SK-N-SH treated with all-trans-retinoic acid at 6 μM for 48 hours (cell line): ENCODE results near the gene SGF29.
A peak's percentile ranks its signal among the peaks of the same experiment; 100 is the strongest.

ENCODE experiments used
- ATAC-seq: fragments of 200-7000 bp; cut with Tn5 transposase; 3 replicates; pipeline ENCODE4 v1.9.1; 2020; ENCODE audit warnings: mild to moderate bottlenecking, moderate library complexity
- ARNTL ChIP-seq: fragments of 450-650 bp; formaldehyde crosslinking; IDR thresholded peaks from 2 replicates; pipeline ENCODE4 v1.5.0; 2020; ENCODE audit warnings: low read depth, mild to moderate bottlenecking, moderate library complexity, borderline replicate concordance
- BACH2 ChIP-seq: fragments of 250-450 bp; sonication (Bioruptor Pico); IDR thresholded peaks from 2 replicates; pipeline ENCODE4 v1.9.0; 2021; ENCODE audit warnings: mild to moderate bottlenecking, borderline replicate concordance
- CREB5 ChIP-seq: fragments of 250-450 bp; sonication (Bioruptor Pico); IDR thresholded peaks from 2 replicates; pipeline ENCODE4 v1.5.1; 2020; ENCODE audit warnings: low read depth, mild to moderate bottlenecking, moderate library complexity
- CSDC2 ChIP-seq: fragments of 250-450 bp; sonication (Bioruptor Pico); IDR thresholded peaks from 2 replicates; pipeline ENCODE4 v1.5.0; 2020; ENCODE audit warnings: mild to moderate bottlenecking, moderate library complexity
- CSRNP3 ChIP-seq: fragments of 250-450 bp; sonication (Bioruptor Pico); IDR thresholded peaks from 2 replicates; pipeline ENCODE4 v1.5.1; 2021; ENCODE audit warnings: mild to moderate bottlenecking, moderate library complexity
- GLIS3 ChIP-seq: fragments of 250-450 bp; sonication (Bioruptor Pico); IDR thresholded peaks from 2 replicates; pipeline ENCODE4 v1.5.0; 2020; ENCODE audit warnings: mild to moderate bottlenecking, moderate library complexity
- ISL1 ChIP-seq: fragments of 250-450 bp; sonication (Bioruptor Pico); IDR thresholded peaks from 2 replicates; pipeline ENCODE4 v2.1.2; 2022; ENCODE audit warnings: mild to moderate bottlenecking, moderate library complexity
- OSR1 ChIP-seq: fragments of 250-450 bp; sonication (Bioruptor Pico); IDR thresholded peaks from 2 replicates; pipeline ENCODE4 v1.8.0; 2022; ENCODE audit warnings: moderate library complexity, mild to moderate bottlenecking, inconsistent platforms
- PATZ1 ChIP-seq: fragments of 250-450 bp; sonication (Bioruptor Pico); IDR thresholded peaks from 2 replicates; pipeline ENCODE4 v1.8.0; 2020; ENCODE audit warnings: mild to moderate bottlenecking, moderate library complexity, borderline replicate concordance
- POU6F1 ChIP-seq: fragments of 250-450 bp; sonication (Bioruptor Pico); IDR thresholded peaks from 2 replicates; pipeline ENCODE4 v1.8.0; 2021; ENCODE audit warnings: low read depth, mild to moderate bottlenecking, moderate library complexity, borderline replicate concordance
- PPARA ChIP-seq: fragments of 250-450 bp; sonication (Bioruptor Pico); IDR thresholded peaks from 2 replicates; pipeline ENCODE4 v1.5.0; 2020; ENCODE audit warnings: mild to moderate bottlenecking, borderline replicate concordance
- RARB ChIP-seq: fragments of 250-450 bp; sonication (Bioruptor Pico); IDR thresholded peaks from 2 replicates; pipeline ENCODE4 v1.8.0; 2021; ENCODE audit warnings: mild to moderate bottlenecking, moderate library complexity
- SNAI2 ChIP-seq: fragments of 250-450 bp; sonication (Bioruptor Pico); IDR thresholded peaks from 2 replicates; pipeline ENCODE4 v1.5.0; 2020; ENCODE audit warnings: mild to moderate bottlenecking, moderate library complexity
- TCF4 ChIP-seq: fragments of 250-450 bp; sonication (Bioruptor Pico); IDR thresholded peaks from 2 replicates; pipeline ENCODE4 v1.8.0; 2021; ENCODE audit warnings: mild to moderate bottlenecking, moderate library complexity, borderline replicate concordance
- TOX ChIP-seq: fragments of 250-450 bp; sonication (Bioruptor Pico); IDR thresholded peaks from 2 replicates; pipeline ENCODE4 v1.8.0; 2021; ENCODE audit warnings: mild to moderate bottlenecking, moderate library complexity, borderline replicate concordance
- TSHZ2 ChIP-seq: fragments of 250-450 bp; sonication (Bioruptor Pico); IDR thresholded peaks from 2 replicates; pipeline ENCODE4 v1.5.0; 2020; ENCODE audit warnings: mild to moderate bottlenecking, moderate library complexity
- ZC3H10 ChIP-seq: fragments of 250-450 bp; sonication (Bioruptor Pico); IDR thresholded peaks from 2 replicates; pipeline ENCODE4 v1.5.1; 2021; ENCODE audit warnings: mild to moderate bottlenecking, moderate library complexity
- ZFP3 ChIP-seq: fragments of 250-450 bp; sonication (Bioruptor Pico); IDR thresholded peaks from 2 replicates; pipeline ENCODE4 v1.5.0; 2020; ENCODE audit warnings: mild to moderate bottlenecking, moderate library complexity
- ZFP30 ChIP-seq: fragments of 450-650 bp; formaldehyde crosslinking; IDR thresholded peaks from 2 replicates; pipeline ENCODE4 v1.5.0; 2022; ENCODE audit warnings: mild to moderate bottlenecking, moderate library complexity
- ZNF565 ChIP-seq: fragments of 450-650 bp; formaldehyde crosslinking; conservative IDR thresholded peaks from 2 replicates; pipeline ENCODE4 v1.5.0; 2020; ENCODE audit warnings: low read depth, mild to moderate bottlenecking, moderate library complexity
- ZNF70 ChIP-seq: fragments of 450-650 bp; formaldehyde crosslinking; IDR thresholded peaks from 2 replicates; pipeline ENCODE4 v1.5.0; 2020; ENCODE audit warnings: mild to moderate bottlenecking, moderate library complexity
- ZNF8 ChIP-seq: fragments of 450-650 bp; formaldehyde crosslinking; IDR thresholded peaks from 2 replicates; pipeline ENCODE4 v1.5.0; 2020; ENCODE audit warnings: mild to moderate bottlenecking, moderate library complexity

SGF29 gene

GRCh38 chr16:28553776-28554633 lies at the start of gene SGF29:
Gene SGF29 (plus strand): TSS chr16:28553920. CDS start chr16:28581070, 27,150 bp downstream.
- TF ChIP-seq PATZ1 (CRISPR knock-in tag) (no peak), POU6F1 (CRISPR knock-in tag) (no peak), ZFP30 (CRISPR knock-in tag) (no peak), OSR1 (CRISPR knock-in tag) (no peak), ARNTL (CRISPR knock-in tag) (no peak), RARB (CRISPR knock-in tag) (no peak), ZFP3 (CRISPR knock-in tag) (no peak), CREB5 (CRISPR knock-in tag) (no peak), TSHZ2 (CRISPR knock-in tag) (no peak), ZC3H10 (CRISPR knock-in tag) (no peak), ZNF565 (CRISPR knock-in tag) (no peak), GLIS3 (CRISPR knock-in tag) (no peak), CSDC2 (CRISPR knock-in tag) (no peak), CSRNP3 (CRISPR knock-in tag) (no peak), ZNF8 (no peak), TCF4 (CRISPR knock-in tag) (no peak), PPARA (CRISPR knock-in tag) (no peak), BACH2 (CRISPR knock-in tag) (no peak), SNAI2 (CRISPR knock-in tag) (no peak), ISL1 (CRISPR knock-in tag) (no peak)
- peak; percentile 91 for ATAC-seq

GRCh38 chr16:28504707-28505404 lies 48.9 kb upstream of the SGF29 start:
- ATAC-seq, result no peak

More at GRCh38 chr16:28504707-28505404, 48.9 kb upstream of the SGF29 start:
- no peak for TF ChIP-seq TOX (CRISPR knock-in tag)
- no peak for TF ChIP-seq OSR1 (CRISPR knock-in tag)
- no peak for TF ChIP-seq CSDC2 (CRISPR knock-in tag)
- TF ChIP-seq CREB5 (CRISPR knock-in tag), result no peak
- TF ChIP-seq POU6F1 (CRISPR knock-in tag), result no peak
- TF ChIP-seq ZNF565 (CRISPR knock-in tag), result no peak
- TF ChIP-seq GLIS3 (CRISPR knock-in tag), result no peak
- TF ChIP-seq RARB (CRISPR knock-in tag), result no peak
- no peak for TF ChIP-seq ZNF70 (CRISPR knock-in tag)
- TF ChIP-seq ZFP30 (CRISPR knock-in tag), result no peak
- TF ChIP-seq TCF4 (CRISPR knock-in tag), result no peak
- no peak for TF ChIP-seq ARNTL (CRISPR knock-in tag)
- TF ChIP-seq BACH2 (CRISPR knock-in tag), result no peak
- TF ChIP-seq PPARA (CRISPR knock-in tag), result no peak
